Activated T-helper 9 cell treated with anti-CD3 and anti-CD28 coated beads, Interleukin-2, amount 50 U/mL, for 16 hours (primary cell): ENCODE measurements around the gene HRH3.

Source experiments
- DNase-seq: peaks from one replicate; pipeline ENCODE4 v3.0.0-alpha.2; 2020; ENCODE audit warnings: low read depth

The HRH3 gene

DNA sequence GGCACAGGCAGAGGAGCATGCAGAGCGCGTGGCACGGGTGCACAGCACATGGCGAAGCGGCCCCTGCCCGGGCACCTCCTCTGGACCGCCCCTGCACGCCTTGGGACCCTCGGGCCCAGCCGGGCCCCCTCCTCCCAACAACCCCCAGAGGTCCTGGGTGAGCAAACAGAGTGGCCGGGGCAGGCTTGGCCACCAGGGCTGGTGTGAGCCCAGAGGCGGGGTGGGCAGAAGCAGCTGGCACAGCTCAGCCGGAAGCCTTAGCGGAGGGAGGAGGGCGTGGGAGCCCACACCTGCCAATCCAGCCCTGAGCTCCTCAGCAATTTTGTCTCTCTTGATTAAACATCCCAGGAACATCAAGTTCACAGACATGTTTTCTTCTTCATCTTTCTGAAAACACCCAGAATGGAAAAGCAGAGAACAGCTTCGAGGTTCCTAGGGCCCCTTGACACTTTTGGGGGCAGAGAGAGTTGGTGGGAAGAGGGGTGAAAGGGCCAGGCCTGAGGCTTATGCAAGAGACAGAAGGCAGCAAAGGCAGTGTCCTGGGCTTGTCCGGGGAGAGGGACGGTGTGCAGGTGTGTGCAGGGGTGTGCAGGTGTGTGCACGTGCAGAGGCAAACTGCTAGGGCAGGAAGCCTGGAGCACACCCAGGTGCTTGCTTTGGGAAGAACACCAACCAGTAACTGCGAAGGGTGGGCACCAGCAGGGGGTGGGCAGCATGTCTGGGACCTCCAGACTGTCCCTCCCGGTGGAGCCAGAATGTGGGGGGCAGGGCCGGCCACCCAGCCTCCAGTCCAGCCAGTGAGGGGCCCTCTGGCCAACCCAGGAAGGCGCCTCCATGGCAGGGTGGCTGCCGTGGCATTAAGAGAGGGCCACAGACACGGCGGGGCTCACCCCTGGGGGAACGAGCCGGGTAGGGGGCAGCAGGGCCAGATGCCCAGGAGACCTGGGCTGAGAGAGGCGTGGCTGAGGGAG, 4.8 kb downstream of the HRH3 start:
- no peak for DNase-seq

GRCh38 chr20:62214067-62214466, 6.0 kb downstream of the HRH3 start:
- no peak for DNase-seq

DNA sequence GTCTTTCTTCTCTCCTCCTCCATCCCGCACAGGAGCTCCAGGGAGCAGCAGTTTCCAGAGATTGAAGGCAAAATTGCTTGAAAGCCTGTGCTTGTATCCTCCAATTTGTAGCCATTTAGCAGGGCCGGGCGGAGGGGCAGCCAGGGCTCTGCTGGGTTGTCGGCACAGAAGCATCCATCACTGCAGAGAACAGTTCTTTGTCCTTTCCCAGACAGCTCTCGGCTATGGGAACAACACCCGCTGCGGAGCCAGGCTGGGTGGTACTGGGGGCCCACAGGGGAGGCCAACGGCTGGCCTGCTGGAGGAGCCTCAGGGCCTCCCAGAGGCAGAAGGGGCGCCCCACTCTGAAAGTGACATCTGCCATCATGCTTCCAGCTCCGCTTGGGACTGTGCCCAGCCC, 7.8 kb downstream of the HRH3 start:
- no peak for DNase-seq

DNA sequence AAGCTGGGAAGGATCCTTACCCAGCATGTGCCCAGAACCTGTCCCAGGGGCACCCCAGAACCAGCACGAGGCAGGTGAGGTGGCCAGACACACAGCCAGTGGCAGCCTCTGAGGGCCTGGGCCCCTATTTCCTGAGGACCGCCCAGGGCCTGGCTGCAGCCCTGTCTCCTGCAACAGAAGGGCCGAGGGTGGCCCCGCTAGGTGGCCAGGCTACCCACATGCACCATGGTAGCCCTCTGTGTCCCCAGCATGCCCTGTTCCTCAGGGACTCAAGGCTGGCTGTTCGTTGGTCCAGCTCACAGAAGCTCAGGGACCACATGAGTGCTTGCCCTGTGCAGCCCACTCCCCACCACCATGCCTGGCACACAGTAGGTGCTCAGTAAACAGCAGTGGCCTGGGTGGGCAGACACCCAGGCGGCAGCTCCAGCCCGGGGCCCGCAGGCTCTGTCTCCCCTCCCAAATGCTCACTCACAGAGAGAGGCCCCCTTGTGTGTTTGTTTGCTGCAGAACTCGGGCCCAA, 8.2 kb downstream of the HRH3 start:
- DNase-seq = no peak

DNA sequence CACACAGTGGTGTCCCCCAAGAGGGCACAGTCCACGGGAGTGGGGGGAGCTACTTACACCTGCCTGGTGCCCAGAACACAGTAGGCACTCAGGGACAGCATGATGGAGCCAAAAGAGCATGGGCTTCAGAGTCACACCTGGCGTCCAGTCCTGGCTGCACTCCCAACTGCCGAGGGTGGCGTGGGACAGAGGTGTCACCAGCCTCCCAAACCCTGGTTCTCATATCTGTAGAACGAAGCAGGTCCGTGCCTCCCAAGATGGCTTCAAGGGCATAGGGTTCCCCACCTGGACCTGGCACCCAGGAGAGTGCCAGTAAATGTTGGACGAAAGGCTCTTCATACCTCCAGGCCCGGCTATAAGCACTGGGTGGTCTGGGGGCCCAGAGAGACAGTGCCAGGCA, 8.9 kb downstream of the HRH3 start:
- no peak for DNase-seq

DNA sequence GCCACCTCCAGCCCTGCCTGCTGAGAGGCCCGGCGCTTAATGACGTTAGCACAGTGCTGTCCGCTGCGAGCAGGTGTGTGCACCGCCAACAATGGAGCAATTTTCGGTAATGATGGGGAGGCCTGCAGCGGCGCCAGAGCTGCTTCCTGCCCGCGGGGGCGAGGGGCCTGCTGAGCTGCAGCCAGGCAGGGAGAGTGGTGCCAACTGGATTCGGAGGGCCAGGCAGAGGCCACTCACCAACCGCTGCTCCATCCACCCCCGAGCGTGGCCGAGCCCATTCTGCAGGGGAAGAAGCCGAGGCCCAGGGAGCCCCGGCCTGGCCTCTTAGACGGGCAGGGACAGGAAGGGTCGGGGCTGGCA, 9.6 kb downstream of the HRH3 start:
- no peak for DNase-seq

DNA sequence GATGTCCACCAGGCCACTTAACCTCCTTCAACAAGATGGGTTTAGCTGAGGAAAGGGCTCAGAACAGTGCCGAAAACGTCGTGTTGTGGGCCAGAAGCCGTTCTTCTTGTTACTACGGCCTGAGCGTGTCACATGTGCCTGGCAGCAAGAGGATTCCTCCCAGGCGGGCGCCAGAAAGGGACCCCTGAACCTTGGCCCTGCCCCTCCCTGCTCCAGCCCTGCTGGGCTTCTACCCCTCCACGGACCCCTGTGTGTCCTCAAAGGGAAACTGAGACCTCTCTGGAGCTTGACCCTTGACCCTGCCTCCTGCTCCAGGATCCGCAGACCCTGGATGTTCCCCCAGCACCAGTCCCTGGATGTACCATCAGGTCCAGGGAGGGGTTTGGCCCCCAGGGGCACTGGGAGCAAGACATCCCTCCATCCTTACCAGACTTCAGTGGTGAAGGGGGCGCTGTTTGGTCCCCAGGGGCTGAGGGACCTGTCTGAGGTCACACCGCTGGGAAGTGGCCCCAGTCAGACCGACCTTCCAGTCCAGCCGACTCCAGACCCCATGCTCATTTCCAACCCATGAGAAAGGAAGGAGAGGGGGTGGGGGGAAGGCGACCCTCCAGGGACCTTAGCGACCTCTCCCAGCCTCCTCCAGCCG, 10.1 kb downstream of the HRH3 start:
- no peak for DNase-seq

- DNase-seq = no peak
Measured at GRCh38 chr20:62208795-62209755, 11.0 kb downstream of the HRH3 start.

DNA sequence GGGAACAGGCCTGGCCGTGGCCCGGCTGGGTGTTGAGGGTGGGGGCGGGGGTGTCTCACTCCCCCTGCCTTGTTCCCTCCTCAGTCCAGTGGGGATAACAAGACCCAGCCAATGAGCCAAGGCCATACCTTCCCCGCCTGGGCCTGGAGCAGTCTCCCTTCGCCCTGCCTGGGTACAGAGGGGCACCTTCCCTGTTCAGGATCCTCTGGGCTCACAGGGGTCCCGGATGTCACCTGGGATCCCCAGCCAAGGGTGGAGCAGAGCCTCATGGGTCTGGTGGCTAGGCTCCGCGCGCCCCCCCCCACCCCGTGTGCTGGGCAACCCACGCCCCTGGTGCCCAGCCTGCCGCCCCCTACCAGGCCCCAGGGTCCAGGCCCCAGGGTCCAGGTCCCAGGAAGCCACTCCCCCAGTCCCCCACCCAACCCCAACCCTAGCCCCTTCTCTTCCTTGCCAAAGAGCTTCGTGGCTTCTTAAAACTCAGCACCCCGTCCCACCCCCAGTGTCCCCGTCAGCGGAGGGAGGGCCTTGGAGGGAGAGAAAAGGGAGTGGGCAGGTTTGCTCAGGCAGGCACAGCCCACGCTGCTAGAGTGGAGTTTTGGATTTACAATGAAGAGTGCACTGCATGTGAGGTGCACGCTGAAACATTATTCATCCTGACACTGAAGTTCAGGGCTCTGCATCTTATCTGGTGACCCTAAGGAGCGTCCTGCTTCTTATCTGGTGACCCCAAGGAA, 11.8 kb downstream of the HRH3 start:
- no peak for DNase-seq

DNA sequence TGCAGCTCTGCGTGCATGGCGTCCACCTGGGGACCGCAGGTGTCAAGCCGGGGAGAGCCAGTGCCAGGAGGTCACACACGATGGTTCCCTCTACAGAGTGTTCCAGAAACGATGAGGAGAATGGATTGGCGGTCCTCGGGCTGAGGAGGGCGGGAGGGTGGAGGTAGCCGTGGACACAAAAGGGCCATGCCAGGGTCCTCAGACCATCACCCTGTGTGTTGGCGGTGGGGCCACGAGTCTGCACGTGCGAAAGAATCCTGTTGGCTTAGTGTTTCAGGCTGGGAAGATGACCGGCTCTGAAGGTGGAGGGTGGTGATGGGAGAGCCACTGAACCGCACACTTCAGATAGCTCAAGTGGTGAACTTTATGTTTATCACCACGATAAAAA, 13.7 kb downstream of the HRH3 start:
- no peak for DNase-seq

- DNase-seq = no peak
Measured at GRCh38 chr20:62205618-62206387, 14.3 kb downstream of the HRH3 start.

DNA sequence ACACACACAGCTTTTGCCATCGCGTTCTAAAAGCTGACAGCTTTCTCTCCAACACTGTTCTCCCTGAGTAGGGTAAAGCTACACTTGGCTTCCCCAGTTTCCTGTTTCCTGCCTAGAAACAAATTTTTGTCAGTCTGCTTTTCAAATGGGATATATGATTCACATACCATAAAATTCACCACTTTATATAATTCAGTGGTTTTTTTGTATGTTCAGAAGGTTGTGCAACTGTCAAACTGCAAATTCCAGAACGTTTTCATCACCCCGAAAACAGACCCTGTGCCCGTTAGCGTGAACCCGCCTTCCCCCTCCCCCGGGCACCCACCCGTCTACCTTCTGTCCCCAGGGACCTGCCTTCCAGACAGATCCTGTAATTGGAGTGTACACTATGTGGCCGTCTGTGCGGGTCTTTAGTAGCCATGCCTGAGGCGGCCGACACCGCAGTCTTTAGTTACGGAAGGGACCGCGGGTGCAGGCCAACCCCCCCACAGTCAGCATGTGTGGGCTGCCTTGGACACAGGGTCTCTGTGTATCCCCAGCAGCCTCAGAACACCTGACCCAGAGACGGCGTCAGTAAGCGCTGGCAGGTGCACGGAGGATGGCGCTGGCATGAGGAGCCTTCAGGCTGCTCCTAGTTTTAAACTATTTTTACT, 16.6 kb downstream of the HRH3 start:
- DNase-seq = no peak

DNA sequence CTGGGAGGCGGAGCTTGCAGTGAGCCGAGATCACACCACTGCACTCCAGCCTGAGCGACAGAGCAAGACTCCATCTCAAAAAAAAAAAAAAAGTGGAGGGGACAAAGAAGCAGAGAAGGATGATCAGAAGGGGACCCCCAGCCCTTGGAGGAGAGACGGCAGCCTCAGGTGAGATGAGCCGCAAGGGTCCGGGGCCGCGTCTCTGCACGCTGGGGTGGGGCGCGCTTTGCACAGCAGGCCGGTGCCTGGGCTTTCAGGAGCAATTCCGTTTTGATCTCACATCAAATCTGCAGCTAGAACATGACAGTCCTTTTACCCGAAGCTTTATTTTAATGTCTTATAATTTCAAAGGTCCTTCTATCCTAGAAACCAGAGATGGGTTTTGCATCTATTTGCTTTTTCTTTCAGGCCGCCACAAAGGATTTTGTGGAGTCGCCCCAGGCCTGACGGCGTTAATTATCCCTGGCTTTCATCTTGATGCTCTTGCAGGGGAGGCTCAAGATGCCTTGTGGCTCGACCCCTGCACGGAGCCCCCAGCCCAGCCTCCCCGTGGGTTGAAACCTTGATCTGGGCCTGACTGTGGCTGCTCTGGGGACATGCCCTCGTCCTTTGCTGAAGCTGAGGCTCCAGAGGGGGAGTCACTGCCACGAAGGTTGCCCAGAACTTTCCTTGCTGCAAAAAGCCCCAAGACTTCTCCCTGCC, 17.3 kb downstream of the HRH3 start:
- no peak for DNase-seq

- no peak for DNase-seq
Measured at GRCh38 chr20:62202083-62202395, 18.0 kb downstream of the HRH3 start.

GRCh38 chr20:62201173-62202082, 18.6 kb downstream of the HRH3 start:
- DNase-seq = no peak

- DNase-seq = no peak
Measured at GRCh38 chr20:62200491-62201172, 19.4 kb downstream of the HRH3 start.

- DNase-seq = no peak
Measured at GRCh38 chr20:62198931-62199330, 21.1 kb downstream of the HRH3 start.

GRCh38 chr20:62198496-62198895, 21.6 kb downstream of the HRH3 start:
- DNase-seq = no peak
